Hepatocyte (in vitro differentiated cells): ENCODE results near the gene MYO3A.

Experiments
- CTCF ChIP-seq: fragments of 200-600 bp; sonication (generic); IDR thresholded peaks from 2 replicates; pipeline ENCODE4 v1.5.1; 2016; ENCODE audit warnings: antibody characterized with exemption, mild to moderate bottlenecking; ENCODE audit not compliant: poor library complexity
- EZH2phosphoT487 ChIP-seq: fragments of 200-600 bp; sonication (generic); IDR thresholded peaks from one replicate; pipeline ENCODE4 v1.6.1; 2018; ENCODE audit warnings: antibody characterized with exemption, mild to moderate bottlenecking, low read depth, moderate library complexity; ENCODE audit not compliant: unreplicated experiment, severe bottlenecking

- TF ChIP-seq EZH2phosphoT487: no peak
- no peak for TF ChIP-seq CTCF
These were observed 264.1 kb downstream of the MYO3A start for GRCh38 chr10:26198119-26198518.
